Measurements from ENCODE around the gene FBP2. TPM values are rescaled to one million over a fixed set of nuclear protein-coding genes. Genes with fewer than 3 reads are reported as not detected.
"Not testable (repeated sequence)": the region's sequence is repeated elsewhere in the genome, so short reads cannot be mapped to it uniquely, and the experiment has no call there.

FBP2 gene
- total RNA-seq, 1 experiment from 2014 or later = not detected

- no peak overlapping the region for H3K4me3 Mint-ChIP-seq (ENCODE audit: unreplicated experiment)
- H3K4me1 Mint-ChIP-seq (ENCODE audit: insufficient read depth, unreplicated experiment) = no peaks in the 10 kb centered on the region
- H3K27ac Mint-ChIP-seq (ENCODE audit: low read depth, unreplicated experiment) = no peak overlapping the region
- no peaks in the 10 kb centered on the region for H3K9me3 Mint-ChIP-seq (ENCODE audit: unreplicated experiment)
- POLR2A ChIA-PET = no interaction called here
- CTCF ChIA-PET = interaction anchor here (0.7 kb wide), 1 partner anchor 1733 kb away, joined by 4 read pairs; no protein-coding TSS in a partner anchor
- BruUV-seq (replicated peaks) = no TSS peak
- H3K36me3 Mint-ChIP-seq (ENCODE audit: insufficient read depth, unreplicated experiment) = no peaks in the 10 kb centered on the region
- peaks cover 12% of the 10 kb centered on the region for H3K27me3 Mint-ChIP-seq (ENCODE audit: insufficient read depth, unreplicated experiment)
- DNase-seq (ENCODE audit: unreplicated experiment) = no peak
- no peak for TF ChIP-seq CTCF (IDR thresholded peaks at IDR 0.05; ENCODE audit: unreplicated experiment)
- intact Hi-C loops (cut with micrococcal nuclease) = loop anchor here (1.0 to 10.0 kb wide), 2 partner anchors 588 to 918 kb away; no protein-coding TSS in a partner anchor
Observed at GRCh38 chr9:94602666-94603065, 9.0 kb upstream of the FBP2 start.

GRCh38 chr9:94600715-94601114, 7.1 kb upstream of the FBP2 start:
- H3K4me3 Mint-ChIP-seq (ENCODE audit: unreplicated experiment) = no peak overlapping the region
- ChIA-PET POLR2A (no interaction called here), CTCF (interaction anchor here (1.0 kb wide), 1 partner anchor 14 kb away, joined by 3 read pairs; no protein-coding TSS in a partner anchor)
- BruUV-seq (replicated peaks) = no TSS peak
- H3K36me3 Mint-ChIP-seq (ENCODE audit: insufficient read depth, unreplicated experiment) = no peaks in the 10 kb centered on the region
- H3K4me1 Mint-ChIP-seq (ENCODE audit: insufficient read depth, unreplicated experiment) = no peaks in the 10 kb centered on the region
- no peaks in the 10 kb centered on the region for H3K9me3 Mint-ChIP-seq (ENCODE audit: unreplicated experiment)
- intact Hi-C loops (cut with micrococcal nuclease) = loop anchor here (10.0 kb wide), 1 partner anchor 916 kb away; no protein-coding TSS in a partner anchor
- no peak for DNase-seq (ENCODE audit: unreplicated experiment)
- no peak for TF ChIP-seq CTCF (IDR thresholded peaks at IDR 0.05; ENCODE audit: unreplicated experiment)
- H3K27me3 Mint-ChIP-seq (ENCODE audit: insufficient read depth, unreplicated experiment) = peaks cover 5% of the 10 kb centered on the region
- H3K27ac Mint-ChIP-seq (ENCODE audit: low read depth, unreplicated experiment) = no peak overlapping the region

GRCh38 chr9:94600258-94600657, 6.6 kb upstream of the FBP2 start:
- BruUV-seq (replicated peaks) = no TSS peak
- Mint-ChIP-seq H3K27me3 (ENCODE audit: insufficient read depth, unreplicated experiment) (peaks cover under 1% of the 10 kb centered on the region), H3K27ac (ENCODE audit: low read depth, unreplicated experiment) (no peak overlapping the region), H3K9me3 (ENCODE audit: unreplicated experiment) (no peaks in the 10 kb centered on the region), H3K4me1 (ENCODE audit: insufficient read depth, unreplicated experiment) (no peaks in the 10 kb centered on the region), H3K36me3 (ENCODE audit: insufficient read depth, unreplicated experiment) (no peaks in the 10 kb centered on the region), H3K4me3 (ENCODE audit: unreplicated experiment) (no peak overlapping the region)
- POLR2A ChIA-PET = no interaction called here
- CTCF ChIA-PET = interaction anchor here (1.0 kb wide), 1 partner anchor 14 kb away, joined by 3 read pairs; no protein-coding TSS in a partner anchor
- DNase-seq (ENCODE audit: unreplicated experiment) = no peak
- intact Hi-C loops (cut with micrococcal nuclease) = loop anchor here (10.0 kb wide), 1 partner anchor 915 kb away; no protein-coding TSS in a partner anchor
- no peak for TF ChIP-seq CTCF (IDR thresholded peaks at IDR 0.05; ENCODE audit: unreplicated experiment)

GRCh38 chr9:94599102-94599501, 5.5 kb upstream of the FBP2 start:
- no peak overlapping the region for H3K27ac Mint-ChIP-seq (ENCODE audit: low read depth, unreplicated experiment)
- POLR2A ChIA-PET = no interaction called here
- no TSS peak for BruUV-seq (replicated peaks)
- no peak overlapping the region for H3K4me3 Mint-ChIP-seq (ENCODE audit: unreplicated experiment)
- no peak for TF ChIP-seq CTCF (IDR thresholded peaks at IDR 0.05; ENCODE audit: unreplicated experiment)
- no peaks in the 10 kb centered on the region for H3K4me1 Mint-ChIP-seq (ENCODE audit: insufficient read depth, unreplicated experiment)
- intact Hi-C loops (cut with micrococcal nuclease) = no loop called here
- H3K36me3 Mint-ChIP-seq (ENCODE audit: insufficient read depth, unreplicated experiment) = no peaks in the 10 kb centered on the region
- H3K27me3 Mint-ChIP-seq (ENCODE audit: insufficient read depth, unreplicated experiment) = no peaks in the 10 kb centered on the region
- H3K9me3 Mint-ChIP-seq (ENCODE audit: unreplicated experiment) = no peaks in the 10 kb centered on the region
- no peak for DNase-seq (ENCODE audit: unreplicated experiment)
- CTCF ChIA-PET = no interaction called here

- H3K4me1 Mint-ChIP-seq (ENCODE audit: insufficient read depth, unreplicated experiment); CTCF ChIA-PET; DNase-seq (ENCODE audit: unreplicated experiment); BruUV-seq (replicated peaks); H3K9me3 Mint-ChIP-seq (ENCODE audit: unreplicated experiment); intact Hi-C loops (cut with micrococcal nuclease); H3K36me3 Mint-ChIP-seq (ENCODE audit: insufficient read depth, unreplicated experiment); H3K4me3 Mint-ChIP-seq (ENCODE audit: unreplicated experiment); POLR2A ChIA-PET; H3K27ac Mint-ChIP-seq (ENCODE audit: low read depth, unreplicated experiment): not testable (repeated sequence)
- H3K27me3 Mint-ChIP-seq (ENCODE audit: insufficient read depth, unreplicated experiment) = peaks cover 15% of the 10 kb centered on the region
Observed at GRCh38 chr9:94592683-94593082, 941 bp downstream of the FBP2 start.

All from MCF 10A (cell line).